Panc1 (cell line): ENCODE data around the gene PLCB1. TPM values are rescaled to one million over a fixed set of nuclear protein-coding genes. Genes with fewer than 3 reads are reported as not detected.

Source experiments
- ATAC-seq: fragments of 200-7000 bp; cut with Tn5 transposase; 2 replicates; pipeline ENCODE4 v1.9.1; 2020; ENCODE audit warnings: mild to moderate bottlenecking, moderate library complexity
- BruUV-seq: library from RNA; stranded (reverse); fragments of 400-500 nt; replicated peaks from 2 replicates; lab custom pipeline; 2021; lab: Mats Ljungman, UMichigan
- CTCF ChIA-PET: fragments of 300-600 bp; sonication (Branson Sonifier 250); formaldehyde crosslinking; loops from one replicate; lab custom pipeline; 2022; ENCODE audit warnings: antibody characterized with exemption; lab: Charles Lee
- POLR2A ChIA-PET: fragments of 300-600 bp; sonication (Branson Sonifier 250); formaldehyde crosslinking; loops from one replicate; lab custom pipeline; 2022; ENCODE audit warnings: antibody characterized with exemption; lab: Charles Lee
- DNase-seq: peaks from one replicate; pipeline ENCODE4 v3.0.0-alpha.2; 2010; ENCODE audit warnings: low read depth, low spot score
- H3K27ac ChIP-seq: 2 replicates; pipeline ENCODE4 v1.5.1; 2011; ENCODE audit warnings: mild to moderate bottlenecking, low read length, inconsistent platforms
- H3K27me3 ChIP-seq: fragments of 200-500 bp; sonication (Bioruptor generic); 2 replicates; pipeline ENCODE4 v1.6.0; 2014; ENCODE audit warnings: low read length, inconsistent platforms; ENCODE audit not compliant: control insufficient read depth, insufficient read depth
- H3K36me3 ChIP-seq: fragments of 200-500 bp; sonication (Bioruptor generic); 2 replicates; pipeline ENCODE4 v1.5.1; 2014; ENCODE audit warnings: inconsistent platforms, mild to moderate bottlenecking, low read length, moderate library complexity; ENCODE audit not compliant: control insufficient read depth, insufficient read depth
- H3K4me1 ChIP-seq: 2 replicates; pipeline ENCODE4 v1.5.1; 2011; ENCODE audit warnings: inconsistent platforms, mild to moderate bottlenecking, low read length, moderate library complexity; ENCODE audit not compliant: control insufficient read depth, insufficient read depth
- H3K4me3 ChIP-seq, 2 experiments: 2 replicates each; pipeline ENCODE4 v1.5.1; 2011 to 2012; ENCODE audit warnings: low read depth in 2 of 2, low read length in 2 of 2, mild to moderate bottlenecking in 2 of 2, inconsistent platforms in 1 of 2, moderate library complexity in 1 of 2
- H3K9me3 ChIP-seq: fragments of 200-500 bp; sonication (Bioruptor generic); 2 replicates; pipeline ENCODE4 v1.5.1; 2014; ENCODE audit warnings: low read depth, mild to moderate bottlenecking, inconsistent platforms, low read length, moderate library complexity; ENCODE audit not compliant: control insufficient read depth, insufficient read depth
- CTCF ChIP-seq: fragments of 450-650 bp; IDR thresholded peaks from 2 replicates; pipeline ENCODE4 v1.5.1; 2017; ENCODE audit warnings: mild to moderate bottlenecking
- POLR2AphosphoS5 ChIP-seq: IDR thresholded peaks from 2 replicates; pipeline ENCODE4 v1.6.1; 2012; ENCODE audit warnings: mild to moderate bottlenecking, low read depth, low read length, moderate library complexity
- REST ChIP-seq, 2 experiments: IDR thresholded peaks; 2 replicates each; pipeline ENCODE4 v1.6.1; 2011 to 2012; ENCODE audit warnings: low read depth in 2 of 2, control low read depth in 1 of 2, low read length in 1 of 2, mild to moderate bottlenecking in 1 of 2, moderate library complexity in 1 of 2; ENCODE audit not compliant: insufficient read depth in 1 of 2
- SIN3A ChIP-seq: IDR thresholded peaks from 2 replicates; pipeline ENCODE4 v1.6.1; 2012; ENCODE audit warnings: low read depth, mild to moderate bottlenecking, low read length, moderate library complexity, borderline replicate concordance; ENCODE audit not compliant: insufficient read depth
- TCF7L2 ChIP-seq: IDR thresholded peaks from 2 replicates; pipeline ENCODE4 v1.6.1; 2011; ENCODE audit warnings: mild to moderate bottlenecking, low read depth, low read length, inconsistent platforms
- in situ Hi-C: cut with HindIII; loops from 2 replicates; pipeline ENCODE4 v1.10.0; 2016; ENCODE audit warnings: low sequenced_read_pairs, low pct_unique_long_range_greater_than_20kb
- intact Hi-C: fragments of 100-400 bp; cut with micrococcal nuclease; formaldehyde crosslinking; loops from one replicate; pipeline ENCODE4 v1.10.0; 2022; ENCODE audit not compliant: unreplicated experiment
- total RNA-seq: library from RNA; stranded (reverse); gene quantifications from one replicate; pipeline ENCODE4 v1.2.1, GENCODE V29; 2021; ENCODE audit not compliant: unreplicated experiment

The PLCB1 gene
- total RNA-seq, 1 experiment from 2014 or later: 0.59 TPM

- DNase-seq (no peak), ATAC-seq (no peak)
- H3K9me3 ChIP-seq: no peaks in the 10 kb centered on the region; the same call in 1 of the 2 replicates
- TF ChIP-seq SIN3A (no peak), REST (IDR thresholded peaks at IDR 0.05; ENCODE audit: insufficient read depth in 1 of 2, low read depth in 2 of 2, low read length in 1 of 2) (no peak), TCF7L2 (no peak), POLR2AphosphoS5 (no peak), CTCF (no peak)
- BruUV-seq: no TSS peak
- no peaks in the 10 kb centered on the region for H3K4me1 ChIP-seq
- POLR2A ChIA-PET: no interaction called here
- H3K27me3 ChIP-seq: no peaks in the 10 kb centered on the region
- CTCF ChIA-PET: no interaction called here
- in situ Hi-C loops (no loop called here), intact Hi-C loops (no loop called here)
- no peak overlapping the region for H3K27ac ChIP-seq
- no peak overlapping the region for H3K4me3 ChIP-seq
- no peaks in the 10 kb centered on the region for H3K36me3 ChIP-seq
These were observed 161.7 kb downstream of the PLCB1 start for GRCh38 chr20:8293750-8294149.

DNA sequence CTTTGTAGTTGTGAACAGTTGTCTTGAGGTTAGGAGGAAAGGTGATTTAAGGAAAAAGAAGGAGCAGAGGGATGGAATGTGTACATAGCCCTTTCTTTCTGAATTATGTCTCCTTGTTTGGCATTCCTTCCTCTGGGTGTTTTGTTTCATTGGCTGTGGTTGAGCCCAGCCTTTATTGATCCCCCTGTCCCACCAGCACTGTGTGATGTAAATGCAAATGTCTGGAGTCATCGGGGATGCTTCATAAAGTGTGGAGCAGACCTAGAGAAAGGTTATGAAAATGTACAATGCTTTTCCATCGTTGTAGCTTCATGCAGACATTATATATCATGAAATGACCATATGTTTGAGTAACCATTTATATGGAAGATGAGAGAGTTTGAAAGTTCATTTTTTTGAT lies 164.5 kb downstream of the PLCB1 start:
- intact Hi-C loops (no loop called here), in situ Hi-C loops (no loop called here)
- TF ChIP-seq SIN3A (no peak), POLR2AphosphoS5 (no peak), CTCF (no peak), REST (IDR thresholded peaks at IDR 0.05; ENCODE audit: insufficient read depth in 1 of 2, low read depth in 2 of 2, low read length in 1 of 2) (no peak), TCF7L2 (no peak)
- Histone ChIP-seq H3K4me1 (no peaks in the 10 kb centered on the region), H3K27ac (no peak overlapping the region), H3K36me3 (no peaks in the 10 kb centered on the region), H3K9me3 (no peaks in the 10 kb centered on the region; the same call in 1 of the 2 replicates), H3K27me3 (no peaks in the 10 kb centered on the region), H3K4me3 (no peak overlapping the region)
- no peak for ATAC-seq
- DNase-seq: no peak
- CTCF ChIA-PET: no interaction called here
- no TSS peak for BruUV-seq
- POLR2A ChIA-PET: no interaction called here
